IMR-90 (cell line): Measurements from ENCODE around the gene SLC25A5. TPM values are rescaled to one million over a fixed set of nuclear protein-coding genes. Genes with fewer than 3 reads are reported as not detected.
A peak's percentile ranks its signal among the peaks of the same experiment; 100 is the strongest.

Experiments
- ATAC-seq: fragments of 200-7000 bp; cut with Tn5 transposase; 2 replicates; pipeline ENCODE4 v1.9.1; 2020; ENCODE audit warnings: low read depth, mild to moderate bottlenecking, moderate library complexity
- BruUV-seq: library from RNA; stranded (reverse); fragments of 400-500 nt; replicated peaks from 2 replicates; lab custom pipeline; 2021; lab: Mats Ljungman, UMichigan
- CTCF ChIA-PET: fragments of 300-600 bp; formaldehyde crosslinking; extraction: SDS; loops from one replicate; lab custom pipeline; 2021; ENCODE audit warnings: antibody characterized with exemption; lab: Yijun Ruan, JAX
- POLR2A ChIA-PET: fragments of 300-600 bp; sonication (Branson Sonifier 250); formaldehyde crosslinking; loops from one replicate; lab custom pipeline; 2022; ENCODE audit warnings: antibody characterized with exemption; ENCODE audit not compliant: unreplicated experiment; lab: Charles Lee
- DNase-seq: peaks from one replicate; pipeline ENCODE4 v3.0.0; 2013
- H2AFZ ChIP-seq: replicated peaks from 2 replicates; pipeline ENCODE3; 2013; ENCODE audit warnings: low read length, mild to moderate bottlenecking; ENCODE audit not compliant: poor library complexity
- H2AK5ac ChIP-seq: 2 replicates; pipeline ENCODE4 v1.6.1; 2013; ENCODE audit warnings: low read depth, low read length, inconsistent platforms
- H2AK9ac ChIP-seq: replicated peaks from 2 replicates; pipeline ENCODE3; 2013; ENCODE audit warnings: mild to moderate bottlenecking, low read depth, low read length, moderate library complexity; ENCODE audit not compliant: poor library complexity
- H2BK120ac ChIP-seq: 2 replicates; pipeline ENCODE4 v1.6.1; 2013; ENCODE audit warnings: low read depth, low read length, inconsistent platforms
- H2BK15ac ChIP-seq: 3 replicates; pipeline ENCODE4 v1.6.1; 2013; ENCODE audit warnings: low read depth, low read length, inconsistent platforms
- H2BK20ac ChIP-seq: 2 replicates; pipeline ENCODE4 v1.6.1; 2013; ENCODE audit warnings: low read depth, mild to moderate bottlenecking, inconsistent platforms, low read length, moderate library complexity
- H2BK5ac ChIP-seq: 2 replicates; pipeline ENCODE4 v1.6.1; 2013; ENCODE audit warnings: mild to moderate bottlenecking, low read depth, low read length, inconsistent platforms; ENCODE audit not compliant: poor library complexity, severe bottlenecking
- H3K14ac ChIP-seq: replicated peaks from 2 replicates; pipeline ENCODE4 v1.6.1; 2013; ENCODE audit warnings: low read depth, low read length, inconsistent platforms
- H3K18ac ChIP-seq: 2 replicates; pipeline ENCODE4 v1.6.1; 2013; ENCODE audit warnings: low read depth, low read length, control low read depth
- H3K23ac ChIP-seq: 2 replicates; pipeline ENCODE4 v1.6.1; 2013; ENCODE audit warnings: low read depth, low read length, inconsistent platforms
- H3K27ac ChIP-seq: 2 replicates; pipeline ENCODE4 v1.5.1; 2013; ENCODE audit warnings: mild to moderate bottlenecking, control low read depth, low read length; ENCODE audit not compliant: insufficient read depth
- H3K27me3 ChIP-seq: 2 replicates; pipeline ENCODE4 v1.6.1; 2013; ENCODE audit warnings: low read length; ENCODE audit not compliant: control insufficient read depth, insufficient read depth
- H3K36me3 ChIP-seq: 2 replicates; pipeline ENCODE4 v1.6.1; 2013; ENCODE audit warnings: low read length, mixed read lengths; ENCODE audit not compliant: control insufficient read depth, insufficient read depth
- H3K4ac ChIP-seq: 2 replicates; pipeline ENCODE4 v1.6.1; 2013; ENCODE audit warnings: low read depth, low read length, inconsistent platforms
- H3K4me1 ChIP-seq: 2 replicates; pipeline ENCODE4 v1.6.1; 2013; ENCODE audit warnings: low read length, mixed read lengths; ENCODE audit not compliant: control insufficient read depth, insufficient read depth
- H3K4me2 ChIP-seq: 2 replicates; pipeline ENCODE4 v1.6.1; 2013; ENCODE audit warnings: low read depth, mild to moderate bottlenecking, control low read depth, low read length, moderate library complexity
- H3K4me3 ChIP-seq: 2 replicates; pipeline ENCODE4 v1.5.1; 2013; ENCODE audit warnings: low read depth, mild to moderate bottlenecking, control low read depth, low read length, moderate library complexity; ENCODE audit not compliant: insufficient read depth
- H3K56ac ChIP-seq: 2 replicates; pipeline ENCODE4 v1.6.1; 2013; ENCODE audit warnings: low read length, inconsistent platforms; ENCODE audit not compliant: insufficient read depth; ENCODE audit errors: extremely low read depth
- H3K79me1 ChIP-seq, 2 experiments: 2 replicates each; pipeline ENCODE4 v1.6.1; 2013; ENCODE audit warnings: low read length in 2 of 2, inconsistent platforms in 1 of 2, low read depth in 1 of 2
- H3K9ac ChIP-seq: 2 replicates; pipeline ENCODE4 v1.6.1; 2013; ENCODE audit warnings: low read depth, low read length, control low read depth
- H3K9me1 ChIP-seq: 2 replicates; pipeline ENCODE4 v1.6.1; 2013; ENCODE audit warnings: low read length, inconsistent platforms; ENCODE audit not compliant: insufficient read depth
- H3K9me3 ChIP-seq: 2 replicates; pipeline ENCODE4 v1.6.1; 2013; ENCODE audit warnings: low read length; ENCODE audit not compliant: control insufficient read depth, insufficient read depth
- H4K20me1 ChIP-seq: 2 replicates; pipeline ENCODE4 v1.6.1; 2013; ENCODE audit warnings: low read length, inconsistent platforms; ENCODE audit not compliant: insufficient read depth
- H4K5ac ChIP-seq: 2 replicates; pipeline ENCODE4 v1.6.1; 2013; ENCODE audit warnings: mild to moderate bottlenecking, low read depth, low read length, control low read depth
- H4K8ac ChIP-seq, 2 experiments: 2 replicates each; pipeline ENCODE4 v1.6.1; 2013; ENCODE audit warnings: low read depth in 2 of 2, low read length in 2 of 2, control low read depth in 1 of 2, inconsistent platforms in 1 of 2
- H4K91ac ChIP-seq: 2 replicates; pipeline ENCODE4 v1.6.1; 2013; ENCODE audit warnings: low read depth, low read length, inconsistent platforms; ENCODE audit not compliant: insufficient read depth
- MAZ ChIP-seq: IDR thresholded peaks from 2 replicates; pipeline ENCODE4 v1.6.1; 2012; ENCODE audit warnings: low read depth, mild to moderate bottlenecking, low read length, improper control_type of control experiment, moderate library complexity, borderline replicate concordance
- POLR2A ChIP-seq: IDR thresholded peaks from 2 replicates; pipeline ENCODE4 v1.6.1; 2012; ENCODE audit warnings: mild to moderate bottlenecking, low read depth, low read length
- WGBS, 2 experiments: methylation state at CpG; one replicate each; pipeline versions ENCODE4 v1.1.5 to v1.1.7; 2013; ENCODE audit warnings: missing lambda C conversion rate in 2 of 2; ENCODE audit not compliant: insufficient read length in 1 of 2; ENCODE audit errors: extremely low coverage in 2 of 2; 5-methylcytosine and 5-hydroxymethylcytosine counted together
- dilution Hi-C: fragments of 300-500 bp; cut with HindIII; formaldehyde crosslinking; loops from one replicate; pipeline ENCODE4 v1.14.3; 2018; ENCODE audit warnings: low sequenced_read_pairs; ENCODE audit not compliant: unreplicated experiment
- in situ Hi-C: fragments of 300-500 bp; cut with MboI; formaldehyde crosslinking; loops from 3 replicates; pipeline ENCODE4 v1.14.3; 2019; ENCODE audit warnings: low sequenced_read_pairs, inconsistent platforms, mixed read lengths
- intact Hi-C: fragments of 100-400 bp; cut with micrococcal nuclease; formaldehyde crosslinking; loops from 2 replicates; pipeline ENCODE4 v1.10.0; 2022
- polyA plus RNA-seq, 3 experiments: library from polyadenylated mRNA; depleted of rRNA; stranded (reverse); fragments of >200 nt; gene quantifications; 2 replicates each; pipeline ENCODE4 v1.2.3, GENCODE V29; 2012; ENCODE audit warnings: low replicate concordance in 1 of 3
- total RNA-seq: library from RNA; depleted of rRNA; stranded (reverse); fragments of >200 nt; gene quantifications from 2 replicates; pipeline ENCODE4 v1.2.3, GENCODE V29; 2012

Gene SLC25A5
- total and polyA plus RNA-seq, 2 of the 4 experiments (the other 2 are of a cell fraction) = 216 to 337 TPM

GRCh38 chrX:119423631-119424030 is 44.6 kb upstream of the SLC25A5 start:
- peaks cover 4% of the 10 kb centered on the region; the same call in 1 of the 2 replicates for H3K36me3 ChIP-seq
- no peaks in the 10 kb centered on the region for H3K9me3 ChIP-seq
- TF ChIP-seq POLR2A (0 out of 2 replicates have a peak, but pooled peaks have one; percentile 39), MAZ (no peak)
- 83% methylated on average over 1 of the region's 14 CpGs; no CpG with 5 or more reads in 1 of the 2 experiments for WGBS, 2 experiments
- no peak overlapping the region for H4K91ac ChIP-seq
- no peak overlapping the region for H3K4ac ChIP-seq
- H2AK5ac ChIP-seq = no peak overlapping the region
- H3K14ac ChIP-seq = no peak overlapping the region
- H2BK5ac ChIP-seq = no peak overlapping the region
- intact Hi-C loops = no loop called here
- ChIA-PET CTCF (no interaction called here), POLR2A (no interaction called here)
- no peak overlapping the region for H4K5ac ChIP-seq
- H3K27ac ChIP-seq = no peak overlapping the region
- no peak overlapping the region for H2BK120ac ChIP-seq
- H3K27me3 ChIP-seq = no peaks in the 10 kb centered on the region
- H2AK9ac ChIP-seq = no peak overlapping the region
- BruUV-seq = no TSS peak
- DNase-seq (peak; percentile 41), ATAC-seq (no peak)
- H3K4me3 ChIP-seq = no peak overlapping the region
- no peak overlapping the region for H3K4me2 ChIP-seq
- no peak overlapping the region for H2AFZ ChIP-seq
- H3K4me1 ChIP-seq = peaks cover 8% of the 10 kb centered on the region; the same call in 1 of the 2 replicates
- H3K79me1 ChIP-seq = no peaks in the 10 kb centered on the region
- H3K23ac ChIP-seq = no peak overlapping the region
- H3K56ac ChIP-seq = no peak overlapping the region
- no peak overlapping the region for H3K18ac ChIP-seq
- H2BK20ac ChIP-seq = no peak overlapping the region
- H2BK15ac ChIP-seq = no peak overlapping the region
- dilution Hi-C loops = no loop called here
- no peaks in the 10 kb centered on the region for H4K20me1 ChIP-seq
- no peak overlapping the region for H4K8ac ChIP-seq
- H3K9ac ChIP-seq = no peak overlapping the region
- in situ Hi-C loops = no loop called here
- no peaks in the 10 kb centered on the region; the same call in 1 of the 2 replicates for H3K9me1 ChIP-seq
